GM12874 (cell line): ENCODE data around the gene LGALS14.

Experiments used
- TF ChIP-seq, protein P1 (sequence below): IDR thresholded peaks from 2 replicates; pipeline ENCODE4 v1.5.1; 2011; ENCODE audit warnings: low read depth, mild to moderate bottlenecking, control low read depth, low read length, moderate library complexity; ENCODE audit not compliant: insufficient read depth

Gene LGALS14

DNA sequence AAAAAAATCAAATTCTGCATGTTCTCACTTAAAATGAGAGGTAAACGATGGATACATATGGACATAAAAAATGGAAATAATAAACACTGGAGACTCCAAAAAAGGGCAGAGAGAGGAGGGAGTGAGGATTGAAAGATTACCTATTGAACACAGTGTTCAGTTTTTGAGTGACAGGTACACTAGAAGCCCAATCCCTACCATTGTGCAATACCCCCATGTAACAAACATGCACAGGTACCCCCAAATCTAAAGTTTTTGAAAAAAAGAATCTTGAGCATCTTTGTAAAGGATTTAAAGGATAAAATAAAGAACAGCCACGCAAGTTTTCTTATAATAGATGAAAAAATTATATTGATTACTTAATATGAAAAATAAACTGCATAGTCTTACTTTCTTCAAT lies 50.3 kb downstream of the LGALS14 start:
- TF ChIP-seq, protein P1, sequence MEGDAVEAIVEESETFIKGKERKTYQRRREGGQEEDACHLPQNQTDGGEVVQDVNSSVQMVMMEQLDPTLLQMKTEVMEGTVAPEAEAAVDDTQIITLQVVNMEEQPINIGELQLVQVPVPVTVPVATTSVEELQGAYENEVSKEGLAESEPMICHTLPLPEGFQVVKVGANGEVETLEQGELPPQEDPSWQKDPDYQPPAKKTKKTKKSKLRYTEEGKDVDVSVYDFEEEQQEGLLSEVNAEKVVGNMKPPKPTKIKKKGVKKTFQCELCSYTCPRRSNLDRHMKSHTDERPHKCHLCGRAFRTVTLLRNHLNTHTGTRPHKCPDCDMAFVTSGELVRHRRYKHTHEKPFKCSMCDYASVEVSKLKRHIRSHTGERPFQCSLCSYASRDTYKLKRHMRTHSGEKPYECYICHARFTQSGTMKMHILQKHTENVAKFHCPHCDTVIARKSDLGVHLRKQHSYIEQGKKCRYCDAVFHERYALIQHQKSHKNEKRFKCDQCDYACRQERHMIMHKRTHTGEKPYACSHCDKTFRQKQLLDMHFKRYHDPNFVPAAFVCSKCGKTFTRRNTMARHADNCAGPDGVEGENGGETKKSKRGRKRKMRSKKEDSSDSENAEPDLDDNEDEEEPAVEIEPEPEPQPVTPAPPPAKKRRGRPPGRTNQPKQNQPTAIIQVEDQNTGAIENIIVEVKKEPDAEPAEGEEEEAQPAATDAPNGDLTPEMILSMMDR, result no peak

DNA sequence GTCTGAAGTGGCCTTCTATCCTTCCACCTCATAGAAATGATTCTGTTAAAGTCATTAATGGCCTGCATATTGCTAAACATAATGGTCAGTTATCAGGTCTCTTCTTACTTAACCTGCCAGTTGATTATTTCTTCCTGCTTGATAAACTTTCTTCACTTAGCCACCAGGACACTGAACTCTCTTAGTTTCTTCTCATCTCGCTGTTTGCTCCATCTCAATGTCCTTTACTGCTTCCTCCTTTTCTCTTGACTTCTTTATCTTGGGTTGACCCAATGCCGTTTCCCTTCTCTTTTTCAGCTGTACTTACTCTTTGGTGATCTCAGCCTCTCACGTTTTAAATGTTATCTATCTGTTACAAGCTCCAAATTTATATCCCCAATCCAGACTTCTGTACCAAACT lies 50.7 kb downstream of the LGALS14 start:
- TF ChIP-seq, protein P1, result no peak
